HAP-1 (cell line): ENCODE data around the gene NUMA1.

Source experiments
- DNase-seq, 2 experiments: peaks; one replicate each; pipeline ENCODE4 v3.0.0-alpha.2; 2016 to 2020; ENCODE audit warnings: low spot score in 2 of 2
- H3K27me3 ChIP-seq: fragments of 250-450 bp; sonication (Bioruptor Pico); 2 replicates; pipeline ENCODE4 v1.5.1; 2020; ENCODE audit warnings: low read depth, mild to moderate bottlenecking, moderate library complexity
- H3K36me3 ChIP-seq: fragments of 250-450 bp; sonication (Bioruptor Pico); replicated peaks from 2 replicates; pipeline ENCODE4 v1.5.1; 2020; ENCODE audit warnings: mild to moderate bottlenecking
- H3K4me1 ChIP-seq: fragments of 250-450 bp; sonication (Bioruptor Pico); 2 replicates; pipeline ENCODE4 v1.5.1; 2020; ENCODE audit warnings: mild to moderate bottlenecking
- H3K4me3 ChIP-seq: fragments of 250-450 bp; sonication (Bioruptor Pico); 2 replicates; pipeline ENCODE4 v1.5.1; 2020; ENCODE audit warnings: mild to moderate bottlenecking, moderate library complexity
- H3K9me3 ChIP-seq: fragments of 250-450 bp; sonication (Bioruptor Pico); 2 replicates; pipeline ENCODE4 v1.5.1; 2020; ENCODE audit warnings: mild to moderate bottlenecking, moderate library complexity
- in situ Hi-C: fragments of 300-500 bp; cut with MboI; formaldehyde crosslinking; loops from 3 replicates; pipeline ENCODE4 v1.14.3; 2020; ENCODE audit warnings: low sequenced_read_pairs, inconsistent platforms, mixed read lengths

Gene NUMA1

DNA sequence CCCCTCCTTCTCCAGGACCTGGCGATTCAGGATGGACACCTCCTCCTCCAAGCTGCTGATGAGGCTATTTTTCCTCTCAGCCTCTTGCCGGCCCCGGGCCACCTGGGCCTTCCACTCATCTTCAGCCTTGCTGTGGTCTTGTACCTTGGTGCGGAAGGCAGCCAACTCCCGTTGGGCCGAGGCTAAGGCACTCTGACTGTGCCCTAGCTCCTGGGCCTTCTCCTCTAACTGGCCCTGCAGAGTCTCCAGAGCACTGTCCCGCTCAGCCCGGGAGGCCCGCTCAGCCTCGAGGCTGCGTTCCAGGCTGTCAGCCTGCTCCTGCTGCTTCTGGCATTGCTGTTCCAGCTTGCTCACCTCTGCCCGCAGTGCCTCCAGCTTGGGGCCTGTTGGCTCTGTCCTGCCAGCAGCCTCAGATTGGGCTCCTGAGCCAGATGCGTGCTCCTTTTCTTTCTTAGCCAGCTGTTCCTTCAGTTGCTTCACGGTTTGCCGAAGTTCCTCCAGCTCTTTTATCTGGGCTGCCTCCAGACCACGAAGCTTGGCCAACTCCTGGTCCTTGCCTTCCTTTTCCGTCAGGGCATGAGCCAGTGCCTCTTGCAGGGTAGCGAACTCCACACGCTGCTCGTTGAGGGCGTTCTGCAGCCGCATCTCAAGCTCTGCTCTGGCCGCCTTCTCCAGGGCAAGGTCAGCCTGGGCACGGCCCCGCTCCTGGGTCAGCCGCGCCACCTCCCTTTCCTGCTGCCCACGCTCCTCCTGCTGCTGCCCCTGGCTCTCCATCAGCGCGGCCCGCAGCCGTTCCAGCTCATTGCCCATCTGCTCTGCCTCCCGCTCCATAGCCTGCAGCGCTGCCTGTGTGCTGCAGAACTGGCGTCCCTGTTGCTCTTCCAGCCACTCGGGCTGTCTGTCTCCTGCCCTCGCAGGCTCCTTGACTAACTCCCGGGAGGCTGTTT lies 66.3 kb downstream of the NUMA1 start:
- H3K27me3 ChIP-seq, result no peaks in the 10 kb centered on the region
- no peaks in the 10 kb centered on the region for H3K9me3 ChIP-seq
- no peak for DNase-seq
- no peak overlapping the region for H3K4me3 ChIP-seq
- H3K36me3 ChIP-seq, result peaks cover 92% of the 10 kb centered on the region
- in situ Hi-C loops, result no loop called here
- no peaks in the 10 kb centered on the region for H3K4me1 ChIP-seq

- H3K4me3 ChIP-seq, result no peak overlapping the region
- H3K4me1 ChIP-seq, result no peaks in the 10 kb centered on the region
- H3K36me3 ChIP-seq, result peaks cover 90% of the 10 kb centered on the region
- H3K27me3 ChIP-seq, result no peaks in the 10 kb centered on the region
- DNase-seq, result no peak
- in situ Hi-C loops, result no loop called here
- no peaks in the 10 kb centered on the region for H3K9me3 ChIP-seq
These were observed 67.2 kb downstream of the NUMA1 start for GRCh38 chr11:72012897-72013721.

DNA sequence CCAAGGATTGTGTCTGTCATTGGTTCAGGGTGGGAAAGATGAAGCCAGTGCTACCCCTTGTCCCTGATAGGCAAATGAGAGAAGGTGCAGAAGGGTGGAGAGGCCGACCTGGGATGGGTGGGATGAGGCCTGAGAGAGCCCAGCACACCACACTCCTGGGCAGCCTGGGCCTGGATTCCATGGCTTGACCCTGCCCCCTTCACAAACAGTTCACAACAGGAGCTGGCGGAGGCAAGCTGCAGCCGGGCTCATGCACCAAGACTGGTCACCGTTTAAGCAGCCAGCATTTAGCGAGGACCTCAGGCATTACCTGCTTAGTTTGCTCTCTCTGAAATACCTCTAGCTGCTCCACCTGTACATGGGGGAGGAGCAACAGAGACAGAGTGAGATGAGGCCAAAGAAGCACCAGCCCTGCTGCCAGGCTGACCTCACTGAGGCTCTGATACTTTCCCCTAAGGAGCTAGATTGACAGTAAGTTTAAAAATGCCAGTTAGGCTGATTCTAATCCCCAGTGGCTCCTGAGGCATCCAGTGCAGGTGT lies 68.2 kb downstream of the NUMA1 start:
- Histone ChIP-seq H3K36me3 (peaks cover 90% of the 10 kb centered on the region), H3K4me1 (no peaks in the 10 kb centered on the region)
- in situ Hi-C loops, result no loop called here

DNA sequence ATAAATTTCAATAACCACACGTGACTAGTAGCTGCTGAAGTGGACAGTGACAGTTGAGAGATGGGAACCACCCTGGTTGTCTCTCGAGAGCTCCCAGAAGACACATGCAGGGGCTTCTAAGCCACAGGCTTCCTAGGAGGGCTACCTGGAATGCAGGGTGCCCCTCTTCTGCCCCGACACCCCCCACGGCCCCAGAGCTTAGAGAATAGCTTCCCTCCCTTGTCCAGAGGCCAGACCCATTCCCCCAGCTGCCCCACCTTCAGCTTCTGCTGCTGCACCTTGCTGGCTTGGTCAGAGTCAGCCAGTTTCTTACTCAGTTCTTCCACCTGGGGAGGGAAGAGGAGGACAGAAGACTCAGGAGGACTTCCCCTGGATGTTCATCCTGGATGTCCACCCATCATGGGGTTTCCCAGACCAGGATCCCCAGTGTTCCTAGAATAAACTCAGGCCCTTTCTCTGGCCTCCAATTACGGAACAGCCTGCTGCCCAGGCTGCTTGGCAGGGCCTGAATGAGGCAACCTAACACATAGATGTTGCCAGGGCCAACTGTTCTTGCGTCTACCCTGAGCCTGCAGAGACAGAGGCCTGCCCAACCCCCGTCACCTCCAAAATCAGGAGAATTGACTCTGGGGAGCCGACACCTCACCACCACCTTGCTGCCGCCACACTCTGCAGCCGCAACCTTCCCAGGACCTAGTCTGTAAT lies 69.7 kb downstream of the NUMA1 start:
- H3K36me3 ChIP-seq, result peaks cover 91% of the 10 kb centered on the region
- no peaks in the 10 kb centered on the region for H3K9me3 ChIP-seq
- no peak overlapping the region for H3K4me3 ChIP-seq
- DNase-seq, result no peak
- no peaks in the 10 kb centered on the region for H3K27me3 ChIP-seq
- H3K4me1 ChIP-seq, result no peaks in the 10 kb centered on the region
- in situ Hi-C loops, result no loop called here

More for the DNA sequence above, 68.2 kb downstream of the NUMA1 start:
- Histone ChIP-seq H3K27me3 (no peaks in the 10 kb centered on the region), H3K9me3 (no peaks in the 10 kb centered on the region), H3K4me3 (no peak overlapping the region)
- no peak for DNase-seq

DNA sequence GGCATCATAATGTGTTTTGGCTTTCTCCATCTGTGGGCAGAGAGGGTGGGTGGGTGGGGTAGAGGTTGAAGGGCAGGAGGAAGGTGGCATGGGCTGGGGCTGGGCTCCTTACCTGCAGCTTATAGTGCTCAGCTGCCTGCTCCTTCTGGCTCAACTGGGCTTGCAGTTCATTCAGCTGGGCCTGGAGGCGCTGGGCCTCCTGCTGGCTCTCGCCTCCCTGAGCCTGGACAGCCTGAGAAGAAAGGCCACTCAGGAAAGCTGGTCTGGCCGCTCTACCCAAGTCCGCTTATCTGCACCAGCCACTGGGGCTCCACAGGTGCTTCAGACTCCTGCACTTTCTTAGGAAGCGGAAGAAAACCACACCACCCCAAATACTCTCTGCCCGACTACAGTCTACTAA lies 71.2 kb downstream of the NUMA1 start:
- no peaks in the 10 kb centered on the region for H3K4me1 ChIP-seq
- in situ Hi-C loops, result no loop called here
- no peak for DNase-seq
- H3K36me3 ChIP-seq, result peaks cover 91% of the 10 kb centered on the region
- H3K9me3 ChIP-seq, result no peaks in the 10 kb centered on the region
- H3K4me3 ChIP-seq, result no peak overlapping the region
- H3K27me3 ChIP-seq, result no peaks in the 10 kb centered on the region

DNA sequence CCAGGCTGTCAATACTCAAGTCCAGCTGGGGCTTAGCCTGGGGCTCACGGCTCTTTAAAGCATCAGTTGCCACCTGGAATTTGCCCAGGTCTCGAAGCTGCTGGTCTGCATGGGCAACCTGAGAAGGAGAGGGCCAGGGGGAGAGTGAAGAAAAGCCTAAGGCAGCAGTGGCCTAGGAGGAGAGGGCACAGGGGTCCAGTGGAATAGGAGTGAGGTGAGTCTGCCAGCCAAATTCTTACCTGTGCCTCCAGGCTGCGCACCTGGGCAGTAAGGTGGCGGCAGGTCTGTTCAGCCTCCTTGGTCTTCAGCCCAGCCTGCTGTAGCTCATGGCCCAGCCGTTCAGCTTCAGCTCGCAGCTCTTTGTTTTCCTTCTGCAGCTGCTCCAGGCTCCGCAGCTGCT lies 71.6 kb downstream of the NUMA1 start:
- H3K27me3 ChIP-seq, result no peaks in the 10 kb centered on the region
- in situ Hi-C loops, result no loop called here
- no peak for DNase-seq
- H3K4me3 ChIP-seq, result no peak overlapping the region
- peaks cover 91% of the 10 kb centered on the region for H3K36me3 ChIP-seq
- H3K4me1 ChIP-seq, result no peaks in the 10 kb centered on the region
- no peaks in the 10 kb centered on the region for H3K9me3 ChIP-seq

DNA sequence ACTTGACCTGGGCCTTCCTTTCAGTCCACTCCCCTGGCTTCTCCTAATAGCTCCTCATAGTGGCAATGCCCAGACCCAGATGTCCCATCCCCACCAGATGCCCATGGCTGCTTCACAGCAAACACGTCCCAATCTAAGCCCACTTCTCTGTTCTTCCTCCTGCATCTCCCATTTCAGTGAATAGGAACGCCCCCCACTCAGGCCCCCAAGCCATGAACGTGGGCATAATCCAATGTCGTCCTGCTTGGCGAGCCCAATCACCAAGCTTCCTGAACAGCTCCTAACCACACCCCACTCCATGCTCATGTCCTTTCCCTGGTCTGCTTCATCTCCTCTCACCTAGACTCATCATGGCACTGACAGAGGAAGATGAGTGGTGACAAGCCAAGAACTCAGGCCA lies 72.8 kb downstream of the NUMA1 start:
- Histone ChIP-seq H3K27me3 (no peaks in the 10 kb centered on the region), H3K4me1 (no peaks in the 10 kb centered on the region), H3K4me3 (no peak overlapping the region), H3K9me3 (no peaks in the 10 kb centered on the region), H3K36me3 (peaks cover 90% of the 10 kb centered on the region)
- no peak for DNase-seq
- in situ Hi-C loops, result no loop called here

- H3K4me1 ChIP-seq, result no peaks in the 10 kb centered on the region
- no peak for DNase-seq
- H3K4me3 ChIP-seq, result no peak overlapping the region
- no peaks in the 10 kb centered on the region for H3K27me3 ChIP-seq
- in situ Hi-C loops, result no loop called here
- peaks cover 85% of the 10 kb centered on the region for H3K36me3 ChIP-seq
- no peaks in the 10 kb centered on the region for H3K9me3 ChIP-seq
These were observed 73.3 kb downstream of the NUMA1 start for GRCh38 chr11:72007089-72007476.

DNA sequence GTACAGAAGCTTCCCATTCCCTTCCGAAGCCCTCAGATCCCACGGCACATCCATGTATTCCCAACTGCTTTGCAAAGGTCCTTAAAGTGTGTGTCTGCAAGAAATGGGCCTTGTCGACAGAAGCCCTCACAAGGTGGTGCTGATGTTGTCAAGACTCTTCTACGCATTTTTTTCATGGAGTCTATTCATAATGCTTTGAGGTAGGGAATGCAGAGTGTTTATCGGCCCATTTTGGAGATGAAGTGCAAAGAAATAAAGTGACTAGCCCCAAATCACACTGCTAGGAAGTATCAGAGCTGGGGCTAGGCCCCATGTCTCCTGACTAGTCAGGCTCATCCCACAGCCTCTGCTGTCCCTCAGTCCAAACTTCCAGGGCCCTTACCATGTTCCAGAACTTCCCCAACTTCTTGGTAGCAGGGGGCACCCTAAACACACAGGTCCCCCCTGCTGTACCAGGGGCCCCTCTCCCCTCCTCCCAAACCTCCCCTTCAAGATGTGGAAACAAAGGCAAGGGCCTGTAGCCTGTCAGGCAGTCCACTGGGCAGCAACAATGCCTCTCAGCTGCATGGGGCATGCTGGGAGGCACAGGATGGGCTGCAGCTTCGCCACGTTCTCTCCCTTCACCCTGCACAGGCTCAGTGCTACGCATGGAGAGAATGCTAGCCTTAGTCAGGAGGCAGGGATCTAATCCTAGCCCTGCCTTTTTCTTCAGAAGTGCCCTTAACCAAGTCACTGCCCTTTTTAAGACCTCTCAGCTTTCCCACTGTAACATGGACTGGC lies 73.8 kb downstream of the NUMA1 start:
- no peak for DNase-seq
- Histone ChIP-seq H3K4me1 (no peaks in the 10 kb centered on the region), H3K36me3 (peaks cover 82% of the 10 kb centered on the region), H3K27me3 (no peaks in the 10 kb centered on the region), H3K4me3 (no peak overlapping the region), H3K9me3 (no peaks in the 10 kb centered on the region)
- in situ Hi-C loops, result no loop called here

GRCh38 chr11:72005347-72006260 lies 74.7 kb downstream of the NUMA1 start:
- in situ Hi-C loops, result no loop called here
- H3K9me3 ChIP-seq, result no peaks in the 10 kb centered on the region
- H3K4me3 ChIP-seq, result no peak overlapping the region
- H3K27me3 ChIP-seq, result no peaks in the 10 kb centered on the region
- peaks cover 77% of the 10 kb centered on the region for H3K36me3 ChIP-seq
- H3K4me1 ChIP-seq, result no peaks in the 10 kb centered on the region
- no peak for DNase-seq

DNA sequence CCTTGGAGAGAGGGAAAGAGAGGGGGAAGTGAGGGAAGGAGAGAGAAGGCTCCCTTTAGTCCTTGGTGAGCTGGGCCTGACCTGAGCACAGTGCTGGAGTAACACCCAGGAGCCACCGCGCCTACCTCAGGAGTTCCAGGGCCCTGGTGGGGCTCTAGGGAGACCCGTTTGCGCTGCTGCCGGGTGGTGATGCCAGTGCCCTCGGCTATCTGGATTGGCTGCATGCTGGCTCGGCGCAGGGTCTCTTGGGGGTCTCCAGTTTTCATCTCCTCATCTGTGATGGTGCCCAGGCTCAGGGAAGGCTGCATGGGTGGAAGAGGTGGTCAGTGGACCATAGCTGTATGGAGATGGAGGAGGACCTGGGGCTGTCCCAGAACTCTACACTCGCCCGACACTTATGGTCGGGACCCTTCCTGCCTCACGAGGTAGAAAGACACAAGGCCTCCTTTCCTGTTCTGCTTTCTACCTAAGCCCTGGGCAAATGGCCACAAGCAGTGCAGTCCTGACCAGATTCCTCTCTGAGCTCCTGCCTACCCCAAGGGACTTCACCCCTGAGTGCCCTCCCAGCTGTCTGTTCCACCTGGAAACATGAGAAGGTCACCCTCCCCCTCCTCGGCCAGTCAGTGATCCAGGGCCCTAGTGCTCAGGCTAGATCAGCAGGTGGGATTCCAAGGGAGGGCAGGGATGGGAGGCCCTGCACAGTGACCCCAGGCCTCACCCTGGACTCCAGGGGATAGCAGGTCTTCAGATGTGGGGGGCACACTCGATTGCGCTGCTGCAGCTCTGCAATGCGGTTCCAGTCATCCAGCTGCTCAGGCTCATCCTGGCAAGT lies 75.6 kb downstream of the NUMA1 start:
- peaks cover 72% of the 10 kb centered on the region for H3K36me3 ChIP-seq
- in situ Hi-C loops, result no loop called here

More for the DNA sequence above, 75.6 kb downstream of the NUMA1 start:
- H3K27me3 ChIP-seq, result no peaks in the 10 kb centered on the region
- H3K9me3 ChIP-seq, result no peaks in the 10 kb centered on the region
- H3K4me3 ChIP-seq, result no peak overlapping the region
- DNase-seq, result no peak
- no peaks in the 10 kb centered on the region for H3K4me1 ChIP-seq
